Duodenal mucosa (tissue), 2 donors: Measurements from ENCODE around the gene BPIFA2.

Experiments used
- H3K27ac ChIP-seq: one replicate; pipeline ENCODE4 v1.7.0; 2013; ENCODE audit warnings: low read depth, low read length
- H3K27me3 ChIP-seq, 2 donors: one replicate each; pipeline ENCODE4 v1.7.0; 2013; ENCODE audit warnings: low read length in 2 of 2, control low read depth in 1 of 2; ENCODE audit not compliant: insufficient read depth in 2 of 2, control insufficient read depth in 1 of 2
- H3K36me3 ChIP-seq, 2 donors: one replicate each; pipeline ENCODE4 v1.7.0; 2013; ENCODE audit warnings: low read length in 2 of 2, control low read depth in 1 of 2; ENCODE audit not compliant: insufficient read depth in 2 of 2, control insufficient read depth in 1 of 2
- H3K4me1 ChIP-seq, 2 donors: one replicate each; pipeline ENCODE4 v1.7.0; 2013; ENCODE audit warnings: low read length in 2 of 2, control low read depth in 1 of 2; ENCODE audit not compliant: insufficient read depth in 2 of 2, control insufficient read depth in 1 of 2
- H3K4me3 ChIP-seq, 2 donors: one replicate each; pipeline ENCODE4 v1.7.0; 2013; ENCODE audit warnings: low read length in 2 of 2, low read depth in 1 of 2
- H3K9ac ChIP-seq, 2 donors: one replicate each; pipeline ENCODE4 v1.7.0; 2013; ENCODE audit warnings: low read length in 2 of 2, low read depth in 1 of 2
- H3K9me3 ChIP-seq, 2 donors: one replicate each; pipeline ENCODE4 v1.7.0; 2013; ENCODE audit warnings: low read length in 2 of 2, control low read depth in 1 of 2; ENCODE audit not compliant: control insufficient read depth in 1 of 2

Gene BPIFA2

DNA sequence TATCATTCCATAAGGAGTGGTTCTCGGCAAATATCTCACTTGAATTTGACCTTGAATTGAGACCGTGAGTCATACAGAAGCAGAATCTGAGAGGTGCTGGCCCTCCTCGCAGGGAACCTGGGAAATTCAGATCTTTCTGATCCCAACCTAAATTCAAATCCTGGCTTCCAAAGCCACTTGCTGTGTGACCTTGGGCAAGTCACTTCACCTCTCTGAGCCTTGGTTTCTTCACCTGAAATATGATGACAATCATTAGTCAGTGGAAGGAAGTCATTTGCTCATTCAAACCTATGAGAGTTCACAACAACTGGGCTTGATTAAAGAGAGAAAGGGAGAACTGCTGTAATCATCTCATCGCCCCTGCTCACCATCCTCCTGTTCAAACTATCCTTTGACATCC is 56.4 kb downstream of the BPIFA2 start:
- no peak overlapping the region for H3K9ac ChIP-seq
- H3K4me1 ChIP-seq, result no peaks in the 10 kb centered on the region
- H3K9me3 ChIP-seq, result no peaks in the 10 kb centered on the region
- H3K36me3 ChIP-seq, result no peaks in the 10 kb centered on the region
- no peak overlapping the region for H3K4me3 ChIP-seq
- H3K27ac ChIP-seq, result no peak overlapping the region
- no peaks in the 10 kb centered on the region for H3K27me3 ChIP-seq

DNA sequence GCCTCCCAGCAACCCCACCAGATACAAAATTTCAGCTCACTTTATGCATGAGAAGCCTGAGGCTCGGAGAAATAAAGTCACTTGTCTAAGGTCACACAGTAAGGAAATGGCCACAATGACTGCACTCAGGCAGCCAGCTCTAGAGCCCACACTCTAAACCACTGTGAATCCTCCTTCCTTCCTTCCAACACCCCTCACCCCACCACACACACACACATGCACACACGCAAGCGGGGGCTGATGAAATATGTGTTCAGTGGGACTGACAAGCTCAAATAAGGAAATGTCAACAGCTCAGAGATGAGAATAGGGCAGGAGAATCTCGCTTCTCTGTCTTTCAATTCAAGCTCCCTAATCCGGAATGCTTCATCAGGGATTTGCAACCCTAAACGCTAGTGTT is 61.9 kb downstream of the BPIFA2 start:
- Histone ChIP-seq H3K27me3 (no peaks in the 10 kb centered on the region), H3K36me3 (no peaks in the 10 kb centered on the region), H3K27ac (no peak overlapping the region), H3K4me1 (no peaks in the 10 kb centered on the region), H3K9me3 (no peaks in the 10 kb centered on the region), H3K9ac (no peak overlapping the region), H3K4me3 (no peak overlapping the region)
